Effector memory CD8-positive, alpha-beta T cell (primary cell): ENCODE data around the gene TRABD2B.

Source experiments
- ATAC-seq: fragments of 150-1000 bp; cut with Tn5 transposase; replicated peaks from 2 replicates; pipeline ENCODE4 v1.10.0; 2021; ENCODE audit warnings: mild to moderate bottlenecking, moderate library complexity
- DNase-seq, 3 experiments: peaks; one replicate each; pipeline ENCODE4 v3.0.0; 2021
- H3K27ac Mint-ChIP-seq, 2 donors: one replicate each; pipeline ENCODE4 v1.8.0; 2022; ENCODE audit warnings: mild to moderate bottlenecking in 2 of 2, mixed read lengths in 2 of 2, moderate library complexity in 2 of 2
- H3K27me3 Mint-ChIP-seq, 2 donors: one replicate each; pipeline ENCODE4 v1.8.0; 2022; ENCODE audit warnings: mixed read lengths in 2 of 2
- H3K36me3 Mint-ChIP-seq: one replicate; pipeline ENCODE4 v1.8.0; 2022; ENCODE audit warnings: mild to moderate bottlenecking, moderate library complexity, mixed read lengths; ENCODE audit not compliant: insufficient read depth
- H3K4me1 Mint-ChIP-seq, 2 donors: one replicate each; pipeline ENCODE4 v1.8.0; 2022; ENCODE audit warnings: low read depth in 2 of 2, mixed read lengths in 2 of 2
- H3K4me3 Mint-ChIP-seq, 2 donors: one replicate each; pipeline ENCODE4 v1.8.0; 2022; ENCODE audit warnings: mild to moderate bottlenecking in 2 of 2, mixed read lengths in 2 of 2, moderate library complexity in 2 of 2
- H3K9me3 Mint-ChIP-seq, 2 donors: one replicate each; pipeline ENCODE4 v1.8.0; 2022; ENCODE audit warnings: mixed read lengths in 2 of 2

Gene TRABD2B

DNA sequence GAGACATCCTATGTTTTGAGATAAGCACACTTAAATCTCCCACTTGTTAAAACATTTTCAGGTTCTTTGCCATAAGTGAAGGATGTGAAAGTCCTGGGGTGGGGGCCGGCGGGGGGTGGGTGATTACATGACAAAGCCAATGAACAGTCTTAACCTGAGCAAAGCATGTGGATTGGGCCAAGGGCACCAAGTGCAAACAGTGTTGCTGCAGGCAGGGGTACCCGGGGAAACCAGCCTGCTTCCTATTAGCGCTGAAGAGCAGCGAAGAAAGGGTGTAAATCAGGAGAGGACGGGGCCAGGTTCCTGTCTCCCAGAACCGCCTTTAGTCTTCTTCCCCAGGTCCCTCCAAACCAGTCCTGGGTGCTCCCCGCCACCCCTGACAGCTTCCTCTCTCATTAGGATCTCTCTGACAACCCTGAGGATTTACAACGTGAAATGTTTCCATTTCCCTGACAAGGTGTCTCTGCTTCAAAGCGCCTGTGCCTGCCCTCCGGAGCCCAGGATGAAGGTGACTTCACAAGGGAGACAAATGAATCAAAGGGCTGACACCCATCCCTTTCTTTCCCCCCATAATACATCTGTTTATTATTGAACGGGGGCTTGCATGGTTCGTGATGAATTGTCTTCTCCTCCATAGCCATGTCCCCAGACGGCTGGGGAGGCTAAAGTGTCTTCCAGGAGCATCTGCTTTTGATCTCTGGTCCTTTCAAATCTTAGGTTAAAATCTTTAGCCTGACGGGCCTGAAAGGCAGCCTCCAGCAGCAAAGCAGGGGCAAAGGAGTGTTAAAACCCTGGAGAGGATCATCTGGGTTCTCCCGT lies 109.5 kb downstream of the TRABD2B start:
- no peak for ATAC-seq
- H3K27me3 Mint-ChIP-seq, result peaks cover 7 to 18% of the 10 kb centered on the region in 2 donors
- no peak overlapping the region for H3K27ac Mint-ChIP-seq
- H3K36me3 Mint-ChIP-seq, result no peaks in the 10 kb centered on the region
- no peaks in the 10 kb centered on the region for H3K9me3 Mint-ChIP-seq
- DNase-seq, result no peak
- no peak overlapping the region for H3K4me3 Mint-ChIP-seq
- H3K4me1 Mint-ChIP-seq, result no peaks in the 10 kb centered on the region

- no peaks in the 10 kb centered on the region for H3K4me1 Mint-ChIP-seq
- DNase-seq, result no peak
- H3K4me3 Mint-ChIP-seq, result no peak overlapping the region
- ATAC-seq, result no peak
- no peaks in the 10 kb centered on the region for H3K36me3 Mint-ChIP-seq
- peaks cover 13 to 24% of the 10 kb centered on the region in 2 donors for H3K27me3 Mint-ChIP-seq
- H3K27ac Mint-ChIP-seq, result no peak overlapping the region
- H3K9me3 Mint-ChIP-seq, result no peaks in the 10 kb centered on the region
Observed at GRCh38 chr1:47887060-47887459, 110.1 kb downstream of the TRABD2B start.

- ATAC-seq, result no peak
- Mint-ChIP-seq H3K9me3 (no peaks in the 10 kb centered on the region), H3K4me1 (no peaks in the 10 kb centered on the region), H3K27me3 (peaks cover 13 to 26% of the 10 kb centered on the region in 2 donors), H3K36me3 (no peaks in the 10 kb centered on the region), H3K4me3 (no peak overlapping the region), H3K27ac (no peak overlapping the region)
- DNase-seq, result no peak
Observed at GRCh38 chr1:47886141-47886540, 111.0 kb downstream of the TRABD2B start.

- H3K4me3 Mint-ChIP-seq, result no peak overlapping the region
- H3K36me3 Mint-ChIP-seq, result no peaks in the 10 kb centered on the region
- no peak overlapping the region for H3K27ac Mint-ChIP-seq
- DNase-seq (no peak), ATAC-seq (no peak)
- H3K9me3 Mint-ChIP-seq, result no peaks in the 10 kb centered on the region
- H3K4me1 Mint-ChIP-seq, result no peaks in the 10 kb centered on the region
- H3K27me3 Mint-ChIP-seq, result peaks cover 13 to 26% of the 10 kb centered on the region in 2 donors
Observed at GRCh38 chr1:47885062-47885830, 111.9 kb downstream of the TRABD2B start.

DNA sequence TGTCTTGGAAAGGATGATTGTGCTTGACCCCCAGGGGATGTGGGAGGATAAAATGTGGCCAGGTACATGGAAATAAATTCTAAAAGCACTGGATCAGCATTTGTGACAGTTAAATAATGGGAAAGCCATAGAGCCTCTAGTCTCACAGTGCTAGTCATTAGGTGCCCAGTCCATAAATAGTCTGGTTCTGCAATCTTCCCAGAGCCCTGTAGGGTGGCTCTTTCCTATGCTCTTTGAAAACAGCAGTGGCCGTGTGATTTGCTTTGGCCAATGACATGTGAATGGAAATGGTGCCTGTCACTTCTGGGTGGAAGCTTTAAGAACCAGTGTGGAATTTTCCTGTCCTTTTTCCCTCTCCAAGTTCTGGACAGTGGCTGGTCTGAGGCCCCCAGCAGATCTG lies 113.2 kb downstream of the TRABD2B start:
- DNase-seq (no peak), ATAC-seq (no peak)
- H3K4me3 Mint-ChIP-seq, result no peak overlapping the region
- H3K27me3 Mint-ChIP-seq, result peaks cover 13 to 23% of the 10 kb centered on the region in 2 donors
- H3K9me3 Mint-ChIP-seq, result no peaks in the 10 kb centered on the region
- H3K27ac Mint-ChIP-seq, result no peak overlapping the region
- no peaks in the 10 kb centered on the region for H3K4me1 Mint-ChIP-seq
- no peaks in the 10 kb centered on the region for H3K36me3 Mint-ChIP-seq

- DNase-seq, result no peak
- no peak overlapping the region for H3K4me3 Mint-ChIP-seq
- H3K4me1 Mint-ChIP-seq, result no peaks in the 10 kb centered on the region
- H3K9me3 Mint-ChIP-seq, result no peaks in the 10 kb centered on the region
- no peak for ATAC-seq
- H3K27me3 Mint-ChIP-seq, result peaks cover 9 to 13% of the 10 kb centered on the region in 2 donors
- no peak overlapping the region for H3K27ac Mint-ChIP-seq
- no peaks in the 10 kb centered on the region for H3K36me3 Mint-ChIP-seq
Observed at GRCh38 chr1:47881505-47882442, 115.4 kb downstream of the TRABD2B start.

DNA sequence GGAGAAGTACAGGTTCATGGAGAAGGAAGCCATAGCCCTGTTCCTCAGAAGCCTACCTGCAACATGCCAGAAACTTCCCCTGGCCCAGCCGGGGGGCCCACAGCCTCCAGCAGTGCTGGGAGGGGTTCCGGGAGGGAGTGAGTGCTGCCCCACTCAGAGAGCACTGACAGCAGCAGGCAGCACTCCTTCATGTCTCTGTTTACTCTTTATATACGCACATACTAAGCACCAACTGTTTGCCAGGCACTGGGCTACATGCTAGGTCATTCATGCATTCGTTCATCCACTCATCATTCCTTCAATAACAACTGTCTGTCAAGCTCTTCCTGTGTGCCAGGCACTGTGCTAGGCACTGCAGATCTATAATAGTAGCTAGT lies 120.6 kb downstream of the TRABD2B start:
- Mint-ChIP-seq H3K36me3 (peaks cover 2% of the 10 kb centered on the region), H3K4me1 (no peaks in the 10 kb centered on the region), H3K27ac (no peak overlapping the region), H3K9me3 (no peaks in the 10 kb centered on the region), H3K4me3 (no peak overlapping the region), H3K27me3 (peaks cover 0 to 14% of the 10 kb centered on the region in 2 donors)
- ATAC-seq, result no peak
- no peak for DNase-seq

- Mint-ChIP-seq H3K4me1 (no peaks in the 10 kb centered on the region), H3K27me3 (peaks cover 0 to 14% of the 10 kb centered on the region in 2 donors), H3K36me3 (peaks cover 3% of the 10 kb centered on the region), H3K9me3 (no peaks in the 10 kb centered on the region), H3K27ac (no peak overlapping the region), H3K4me3 (no peak overlapping the region)
- ATAC-seq (no peak), DNase-seq (no peak)
Observed at GRCh38 chr1:47875831-47876586, 121.2 kb downstream of the TRABD2B start.

DNA sequence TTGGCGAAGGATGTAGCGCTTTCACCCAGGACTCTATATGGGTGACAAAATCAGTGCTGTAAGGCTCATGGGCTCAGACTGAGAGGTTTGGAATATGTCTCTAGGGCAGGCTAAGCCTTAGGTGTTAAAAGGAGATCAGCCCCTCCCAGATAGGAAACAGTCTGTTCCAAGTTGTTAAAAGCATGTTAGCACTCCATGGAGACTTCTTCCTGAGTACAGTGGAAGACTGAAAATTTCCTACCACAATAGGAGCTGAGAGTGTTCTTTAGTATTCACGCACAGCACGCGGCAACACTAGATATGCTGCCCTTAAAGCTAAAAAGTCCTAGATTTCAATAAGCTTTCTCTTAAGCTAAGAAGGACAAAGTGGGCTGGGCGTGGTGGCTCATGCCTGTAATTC lies 122.1 kb downstream of the TRABD2B start:
- ATAC-seq (no peak), DNase-seq (no peak)
- Mint-ChIP-seq H3K27ac (no peak overlapping the region), H3K36me3 (peaks cover 3% of the 10 kb centered on the region), H3K27me3 (peaks cover 0 to 21% of the 10 kb centered on the region in 2 donors), H3K4me1 (no peaks in the 10 kb centered on the region), H3K9me3 (no peaks in the 10 kb centered on the region), H3K4me3 (no peak overlapping the region)

DNA sequence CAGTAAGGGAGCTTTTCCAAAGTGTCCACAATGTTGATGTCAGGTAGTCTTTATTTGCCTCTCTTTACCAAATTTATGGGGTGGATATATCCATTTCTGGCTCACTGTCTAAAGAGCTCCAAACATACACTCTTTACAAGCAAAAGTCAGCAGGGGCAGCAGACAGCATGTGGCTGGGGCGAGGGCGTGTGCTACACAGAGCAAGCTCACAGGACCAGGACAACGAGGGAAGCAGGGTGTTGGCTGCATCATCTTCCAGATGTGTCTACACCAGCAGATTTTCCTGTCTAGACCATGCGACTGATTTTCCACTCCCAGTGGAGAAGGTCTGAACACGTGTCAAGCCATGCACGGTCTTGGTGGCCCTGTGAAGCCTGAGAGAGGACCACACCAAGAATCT lies 123.8 kb downstream of the TRABD2B start:
- H3K4me3 Mint-ChIP-seq, result no peak overlapping the region
- no peaks in the 10 kb centered on the region for H3K4me1 Mint-ChIP-seq
- ATAC-seq (no peak), DNase-seq (no peak)
- peaks cover 3% of the 10 kb centered on the region for H3K36me3 Mint-ChIP-seq
- H3K27ac Mint-ChIP-seq, result no peak overlapping the region
- H3K9me3 Mint-ChIP-seq, result no peaks in the 10 kb centered on the region
- H3K27me3 Mint-ChIP-seq, result peaks cover 0 to 27% of the 10 kb centered on the region in 2 donors

GRCh38 chr1:47872886-47873285 lies 124.3 kb downstream of the TRABD2B start:
- Mint-ChIP-seq H3K36me3 (peaks cover 3% of the 10 kb centered on the region), H3K4me3 (no peak overlapping the region), H3K27me3 (peaks cover 0 to 30% of the 10 kb centered on the region in 2 donors), H3K4me1 (no peaks in the 10 kb centered on the region), H3K9me3 (no peaks in the 10 kb centered on the region), H3K27ac (no peak overlapping the region)
- ATAC-seq (no peak), DNase-seq (no peak)

GRCh38 chr1:47871799-47872353 lies 125.3 kb downstream of the TRABD2B start:
- Mint-ChIP-seq H3K4me3 (no peak overlapping the region), H3K36me3 (peaks cover 3% of the 10 kb centered on the region), H3K27ac (no peak overlapping the region), H3K27me3 (peaks cover 8 to 40% of the 10 kb centered on the region in 2 donors), H3K4me1 (no peaks in the 10 kb centered on the region), H3K9me3 (no peaks in the 10 kb centered on the region)
- no peak for DNase-seq
- no peak for ATAC-seq
